ENCODE results near the gene KCNC3.

DNA sequence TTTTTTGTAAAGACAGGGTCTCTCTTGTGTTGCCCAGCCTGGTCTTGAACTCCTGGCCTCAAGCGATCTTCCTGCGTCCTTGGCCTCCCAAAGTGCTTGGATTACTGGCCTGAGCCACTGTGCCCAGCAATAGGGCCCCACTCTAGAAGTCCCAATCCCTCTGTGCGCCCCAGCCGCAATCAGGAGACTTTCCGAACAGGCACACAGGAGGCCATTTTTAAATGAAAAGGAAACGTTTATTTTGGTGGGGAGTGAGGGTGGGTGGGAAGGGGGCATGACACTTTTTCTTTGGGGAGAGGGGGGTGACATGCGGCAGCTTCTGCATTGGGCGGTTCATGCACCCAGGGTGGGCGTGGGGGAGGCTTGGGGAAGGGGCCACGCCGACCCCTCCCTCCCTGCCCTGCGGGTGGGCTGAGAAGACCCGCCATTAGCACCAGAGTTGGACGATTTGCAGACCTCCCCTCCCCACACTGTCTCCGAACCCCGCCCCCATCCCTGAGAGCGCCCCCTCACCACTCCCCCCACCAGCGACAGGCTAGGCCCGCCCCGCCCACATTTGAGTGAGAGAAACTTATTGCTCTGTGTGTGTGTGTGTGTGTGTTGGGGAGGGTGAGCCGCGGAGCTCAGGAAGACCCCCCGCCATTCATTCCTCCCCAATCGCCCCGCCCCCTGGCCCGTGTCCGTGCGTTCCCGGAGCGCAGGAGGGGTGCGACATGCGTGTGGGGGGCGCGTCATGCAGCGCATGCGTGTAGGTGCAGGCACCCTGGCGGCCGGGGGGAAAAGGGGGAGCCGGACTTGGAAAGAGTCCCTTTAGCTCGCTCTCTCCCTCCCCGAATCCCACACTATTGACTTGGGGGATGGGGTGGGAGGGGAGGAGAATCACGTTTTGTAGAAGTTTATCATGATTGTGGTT, 17.2 kb downstream of the KCNC3 start:
- TF ChIP-seq POLR2A (IDR thresholded peaks at IDR 0.05; ENCODE audit: low read depth, low read length) (no peak), POLR2AphosphoS5 (IDR thresholded peaks at IDR 0.05; ENCODE audit: low read depth, low read length) (no peak), TAF1 (IDR thresholded peaks at IDR 0.05; ENCODE audit: borderline replicate concordance, low read depth, low read length) (no peak)
